ENCODE results near the gene RNF144A. TPM values are rescaled to one million over a fixed set of nuclear protein-coding genes. Genes with fewer than 3 reads are reported as not detected.

RNF144A gene
- total and polyA plus RNA-seq, 5 donors = 4.7 to 14.3 (median 10.3) TPM

DNA sequence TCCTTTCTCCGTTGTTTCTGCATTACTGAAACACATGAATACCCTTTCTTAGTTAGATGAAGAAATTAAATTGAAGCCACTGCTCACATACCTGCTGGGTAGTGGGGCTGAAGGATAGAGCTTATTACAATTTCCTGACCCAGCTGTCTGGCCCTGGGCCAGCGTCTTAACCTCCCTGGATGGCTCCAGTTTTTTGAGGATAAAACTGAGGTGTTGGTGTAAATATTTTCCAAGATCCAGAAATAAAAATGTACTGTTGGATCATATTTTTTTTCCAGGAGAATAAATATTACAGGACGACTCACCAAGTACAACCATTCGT, 3.5 kb downstream of the RNF144A start:
- DNase-seq = no peak
- WGBS = 68% methylated on average over 4 of the region's 4 CpGs
- peaks cover 8% of the 10 kb centered on the region for H3K4me1 ChIP-seq (ENCODE audit: control insufficient read depth, insufficient read depth, low read length)
- H3K4me3 ChIP-seq (ENCODE audit: low read length) = no peak overlapping the region
- intact Hi-C loops (cut with DNase I) = no loop called here
- no peaks in the 10 kb centered on the region for H3K9me3 ChIP-seq (ENCODE audit: control insufficient read depth, low read length)
- no peak for ATAC-seq
- no peak overlapping the region for H3K27ac ChIP-seq (ENCODE audit: low read length)
- no peaks in the 10 kb centered on the region for H3K27me3 ChIP-seq (ENCODE audit: control insufficient read depth, insufficient read depth)

DNA sequence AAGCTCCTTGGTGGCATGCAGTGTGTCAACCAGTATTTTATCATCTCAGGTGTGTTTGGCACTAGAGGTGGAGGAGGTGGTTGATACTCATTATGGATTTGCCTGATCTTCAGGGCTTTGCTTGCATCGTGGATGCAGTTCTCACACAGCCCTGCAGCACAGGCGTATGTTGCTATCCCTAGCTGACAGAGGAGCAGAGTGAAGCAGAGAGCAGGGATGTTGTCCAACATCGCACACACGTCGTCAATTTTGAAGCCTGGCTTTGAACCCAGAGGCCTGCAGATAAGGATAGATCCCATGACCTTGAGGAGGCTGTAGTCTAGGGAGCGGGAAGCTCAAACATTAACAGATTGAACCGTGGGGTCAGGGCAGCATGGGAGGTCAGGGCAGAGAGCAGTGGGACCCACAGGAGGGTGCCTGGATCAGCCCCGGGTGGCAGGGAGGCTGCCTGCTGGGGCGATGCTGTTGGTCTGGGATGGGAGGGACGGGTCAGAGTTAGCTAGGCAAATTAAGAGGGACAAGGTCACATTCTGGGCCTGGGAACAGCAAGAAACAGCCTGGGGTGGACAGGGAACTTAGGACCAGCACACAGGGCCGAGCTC, 4.2 kb downstream of the RNF144A start:
- H3K27me3 ChIP-seq (ENCODE audit: control insufficient read depth, insufficient read depth) = no peaks in the 10 kb centered on the region
- intact Hi-C loops (cut with DNase I) = no loop called here
- ATAC-seq = peak in 1 of 2 donors; percentile 12
- H3K9me3 ChIP-seq (ENCODE audit: control insufficient read depth, low read length) = no peaks in the 10 kb centered on the region
- no peak overlapping the region for H3K4me3 ChIP-seq (ENCODE audit: low read length)
- H3K27ac ChIP-seq (ENCODE audit: low read length) = no peak overlapping the region
- WGBS = 55% methylated on average over 11 of the region's 11 CpGs
- peaks cover 8% of the 10 kb centered on the region for H3K4me1 ChIP-seq (ENCODE audit: control insufficient read depth, insufficient read depth, low read length)
- no peak for DNase-seq

DNA sequence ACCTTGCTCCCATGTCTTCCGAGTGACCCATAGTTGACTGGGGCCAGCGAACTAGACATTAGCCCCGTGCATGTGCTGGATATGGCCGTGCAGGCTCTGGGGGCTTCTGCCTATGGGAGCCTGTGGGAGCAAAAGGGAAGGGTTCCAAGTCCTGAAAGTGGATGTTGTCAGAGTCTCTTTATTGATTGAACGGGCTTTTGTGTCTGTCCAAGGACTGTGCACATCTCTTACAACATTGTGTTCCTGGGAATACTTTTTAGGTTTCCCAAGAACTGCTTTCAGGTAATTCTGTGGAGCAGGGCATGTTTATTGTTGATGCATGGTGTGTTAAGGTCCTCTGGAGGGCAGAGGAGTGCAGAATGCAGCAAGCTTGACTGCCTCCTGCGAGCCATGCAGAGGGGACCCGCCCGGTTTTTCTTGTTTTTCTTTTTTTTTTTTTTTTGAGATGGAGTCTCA, 5.0 kb downstream of the RNF144A start:
- intact Hi-C loops (cut with DNase I) = no loop called here
- Histone ChIP-seq H3K27ac (ENCODE audit: low read length) (no peak overlapping the region), H3K4me3 (ENCODE audit: low read length) (no peak overlapping the region), H3K27me3 (ENCODE audit: control insufficient read depth, insufficient read depth) (no peaks in the 10 kb centered on the region), H3K4me1 (ENCODE audit: control insufficient read depth, insufficient read depth, low read length) (peaks cover 9% of the 10 kb centered on the region), H3K9me3 (ENCODE audit: control insufficient read depth, low read length) (no peaks in the 10 kb centered on the region)
- no peak for ATAC-seq
- no peak for DNase-seq
- WGBS = 81% methylated on average over 8 of the region's 8 CpGs

DNA sequence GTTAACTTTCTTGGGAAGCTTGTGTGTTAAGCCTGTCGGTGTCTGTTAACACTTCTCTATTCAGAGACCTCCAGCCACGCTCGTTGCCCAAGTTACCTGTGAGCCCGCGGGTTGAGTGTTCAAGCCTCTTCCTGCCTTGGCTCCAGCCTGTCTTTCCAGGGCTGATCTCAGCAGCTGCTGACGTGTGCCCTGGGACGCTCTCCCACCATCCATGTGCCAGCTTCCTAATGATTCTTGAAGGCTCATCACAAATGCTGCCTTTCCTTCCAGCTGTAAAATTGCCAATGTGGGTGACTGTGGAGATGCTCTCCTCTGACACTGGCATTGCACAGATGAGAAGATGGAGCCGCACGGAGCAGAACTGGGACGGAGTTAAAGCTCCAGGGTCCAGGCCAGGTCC, 6.1 kb downstream of the RNF144A start:
- ATAC-seq (peak; percentile 28 to 37), DNase-seq (no peak)
- Histone ChIP-seq H3K27ac (ENCODE audit: low read length) (no peak overlapping the region), H3K4me1 (ENCODE audit: control insufficient read depth, insufficient read depth, low read length) (peaks cover 13% of the 10 kb centered on the region), H3K9me3 (ENCODE audit: control insufficient read depth, low read length) (no peaks in the 10 kb centered on the region), H3K27me3 (ENCODE audit: control insufficient read depth, insufficient read depth) (no peaks in the 10 kb centered on the region), H3K4me3 (ENCODE audit: low read length) (no peak overlapping the region)
- WGBS = 67% methylated on average over 10 of the region's 10 CpGs
- intact Hi-C loops (cut with DNase I) = no loop called here

DNA sequence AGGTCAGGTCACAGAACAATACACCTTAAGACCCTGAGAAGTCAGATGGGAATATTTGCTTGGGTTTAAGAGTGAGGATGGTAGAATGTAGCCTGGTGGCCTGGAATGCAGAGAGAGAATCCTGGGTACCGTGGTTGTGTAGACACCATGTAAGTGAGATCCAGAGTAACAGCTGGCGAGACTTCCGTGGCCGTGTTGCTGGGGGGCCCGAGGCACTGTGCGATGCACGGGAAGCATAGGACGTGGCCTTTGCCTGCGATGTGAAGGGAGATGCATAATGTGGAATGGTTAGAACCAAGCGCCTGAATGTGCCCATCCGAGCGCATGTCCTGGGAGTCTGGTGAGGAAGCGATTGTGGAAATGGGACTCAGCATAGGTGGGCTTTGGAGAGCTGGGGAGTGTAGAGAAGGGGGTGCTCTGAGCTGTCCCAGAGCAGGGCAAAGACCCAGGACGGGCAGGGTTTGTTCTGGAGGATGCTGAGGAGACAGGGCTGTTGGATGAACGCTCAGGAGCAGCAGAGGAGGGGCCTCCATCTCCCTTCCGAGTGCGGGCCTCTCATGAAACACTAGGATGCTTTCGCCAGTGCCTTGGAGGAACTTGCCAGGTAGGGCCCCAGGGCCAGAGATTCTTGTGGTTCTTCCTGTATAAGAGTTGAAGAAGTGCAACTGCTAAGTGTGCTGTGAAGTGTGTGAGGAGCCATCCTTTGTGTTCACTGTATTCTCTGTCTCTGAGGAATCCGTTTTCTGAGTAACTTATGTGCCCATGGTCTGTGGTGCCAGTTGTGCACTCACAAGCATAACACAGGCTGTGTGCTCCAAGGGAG, 7.1 kb downstream of the RNF144A start:
- ATAC-seq = no peak
- no peak for DNase-seq
- 93% methylated on average over 19 of the region's 19 CpGs for WGBS
- intact Hi-C loops (cut with DNase I) = no loop called here
- no peak overlapping the region for H3K27ac ChIP-seq (ENCODE audit: low read length)
- H3K4me3 ChIP-seq (ENCODE audit: low read length) = no peak overlapping the region
- peaks cover 16% of the 10 kb centered on the region for H3K4me1 ChIP-seq (ENCODE audit: control insufficient read depth, insufficient read depth, low read length)
- no peaks in the 10 kb centered on the region for H3K9me3 ChIP-seq (ENCODE audit: control insufficient read depth, low read length)
- no peaks in the 10 kb centered on the region for H3K27me3 ChIP-seq (ENCODE audit: control insufficient read depth, insufficient read depth)

DNA sequence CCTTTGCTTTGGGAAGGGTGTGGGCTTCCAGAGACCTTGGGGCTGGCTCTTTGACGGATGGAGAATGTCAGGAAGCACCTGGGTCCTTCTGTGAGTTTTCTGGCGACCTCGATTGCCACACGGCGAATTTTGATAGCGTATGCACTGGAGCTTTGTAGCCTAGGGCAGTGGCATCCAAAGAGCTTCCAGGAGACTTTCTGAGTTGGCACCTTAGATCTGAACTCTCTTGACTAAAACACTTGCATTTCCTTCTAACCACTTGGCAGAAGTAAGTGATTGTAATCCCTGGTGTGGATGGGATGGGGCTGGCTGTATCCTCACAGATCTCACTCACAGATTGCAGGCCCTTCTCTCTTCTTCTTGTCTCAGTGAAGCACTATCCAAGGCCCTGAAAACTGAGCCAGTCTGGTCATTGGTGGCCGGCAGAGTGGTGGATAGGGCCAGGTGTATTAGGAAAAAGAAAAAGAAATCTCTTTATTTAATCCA, 7.8 kb downstream of the RNF144A start:
- peaks cover 16% of the 10 kb centered on the region for H3K4me1 ChIP-seq (ENCODE audit: control insufficient read depth, insufficient read depth, low read length)
- no peaks in the 10 kb centered on the region for H3K27me3 ChIP-seq (ENCODE audit: control insufficient read depth, insufficient read depth)
- ATAC-seq (no peak), DNase-seq (no peak)
- no peak overlapping the region for H3K27ac ChIP-seq (ENCODE audit: low read length)
- H3K4me3 ChIP-seq (ENCODE audit: low read length) = no peak overlapping the region
- WGBS = 63% methylated on average over 7 of the region's 7 CpGs
- H3K9me3 ChIP-seq (ENCODE audit: control insufficient read depth, low read length) = no peaks in the 10 kb centered on the region
- intact Hi-C loops (cut with DNase I) = no loop called here

DNA sequence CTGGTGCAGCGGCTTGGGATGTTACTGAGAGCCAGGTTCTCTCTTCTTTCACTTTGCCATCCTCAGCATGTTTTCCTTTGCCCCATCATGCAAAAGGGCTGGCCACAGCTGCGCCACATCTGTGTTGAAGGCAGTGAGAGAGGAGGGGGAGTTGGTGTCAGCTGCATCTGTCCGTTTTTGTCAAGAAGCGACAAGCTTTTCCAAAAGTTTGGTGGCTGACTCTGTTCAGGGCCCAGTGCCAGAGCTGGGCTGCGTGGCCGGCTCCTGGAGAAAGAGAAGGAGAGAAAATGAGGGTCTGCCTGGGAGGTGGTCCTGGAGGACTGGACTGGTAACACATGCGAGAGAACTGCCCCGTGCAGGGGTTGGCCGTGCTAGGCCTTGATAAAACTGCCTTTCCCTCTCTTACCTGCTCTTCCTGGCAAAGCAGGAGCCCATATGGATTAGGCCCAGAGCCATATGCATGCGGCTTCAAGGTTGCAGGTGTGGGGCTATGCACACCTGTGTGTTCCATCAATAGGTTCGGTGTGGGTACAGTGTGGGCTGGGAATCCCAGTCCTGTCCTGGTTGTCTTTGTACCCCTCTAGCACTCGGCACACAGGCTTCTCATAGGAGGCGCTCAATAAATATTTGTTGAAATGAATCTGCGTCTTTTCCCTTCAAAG, 9.0 kb downstream of the RNF144A start:
- H3K27me3 ChIP-seq (ENCODE audit: control insufficient read depth, insufficient read depth) = no peaks in the 10 kb centered on the region
- no peaks in the 10 kb centered on the region for H3K9me3 ChIP-seq (ENCODE audit: control insufficient read depth, low read length)
- 80% methylated on average over 14 of the region's 14 CpGs for WGBS
- no peak overlapping the region for H3K27ac ChIP-seq (ENCODE audit: low read length)
- ATAC-seq (no peak), DNase-seq (no peak)
- intact Hi-C loops (cut with DNase I) = no loop called here
- H3K4me1 ChIP-seq (ENCODE audit: control insufficient read depth, insufficient read depth, low read length) = peaks cover 16% of the 10 kb centered on the region
- no peak overlapping the region for H3K4me3 ChIP-seq (ENCODE audit: low read length)

DNA sequence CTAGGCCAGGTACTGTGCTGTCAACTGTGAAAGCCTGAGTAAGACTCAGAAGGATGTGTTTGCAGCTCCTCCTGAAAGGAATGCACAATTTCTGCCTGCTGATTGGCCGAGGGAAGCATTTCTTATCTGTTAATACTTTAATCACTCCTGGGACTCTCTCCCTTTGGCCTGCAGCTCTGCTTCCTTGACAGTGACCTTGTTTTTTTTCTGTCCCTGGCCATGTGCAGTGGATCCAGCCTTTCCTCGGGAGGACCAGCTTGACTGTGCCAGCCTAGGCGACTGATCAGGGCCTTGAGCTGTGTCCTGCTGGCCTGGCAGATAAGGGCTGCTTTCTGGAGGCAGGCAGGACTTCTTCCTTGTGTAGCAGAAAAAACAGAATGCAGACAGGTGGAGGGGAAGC, 10.0 kb downstream of the RNF144A start:
- intact Hi-C loops (cut with DNase I) = no loop called here
- no peak for DNase-seq

DNA sequence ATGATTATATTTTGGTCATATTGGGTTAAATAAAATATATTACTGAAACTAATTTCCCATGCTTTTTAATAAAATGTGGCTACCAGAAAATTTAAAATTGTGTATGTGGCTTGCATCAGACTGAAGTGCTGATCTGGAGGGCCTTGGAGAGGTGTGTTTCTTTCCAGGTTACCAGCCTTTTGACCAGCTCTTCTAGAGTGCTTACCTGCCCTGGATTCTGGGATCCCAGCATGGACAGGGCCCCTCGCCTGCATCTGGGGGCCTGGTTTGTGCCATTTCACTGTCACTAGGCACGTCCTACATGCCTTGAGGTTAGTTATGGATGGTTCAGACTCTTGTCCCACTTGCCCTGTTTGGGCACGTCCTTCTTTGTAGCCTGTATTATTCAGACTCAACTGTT, 10.5 kb downstream of the RNF144A start:
- no peak for DNase-seq
- H3K9me3 ChIP-seq (ENCODE audit: control insufficient read depth, low read length) = no peaks in the 10 kb centered on the region
- no peak for ATAC-seq
- H3K27ac ChIP-seq (ENCODE audit: low read length) = no peak overlapping the region
- H3K4me3 ChIP-seq (ENCODE audit: low read length) = no peak overlapping the region
- intact Hi-C loops (cut with DNase I) = no loop called here
- 97% methylated on average over 3 of the region's 3 CpGs for whole genome bisulfite sequencing
- H3K4me1 ChIP-seq (ENCODE audit: control insufficient read depth, insufficient read depth, low read length) = peaks cover 13% of the 10 kb centered on the region
- H3K27me3 ChIP-seq (ENCODE audit: control insufficient read depth, insufficient read depth) = no peaks in the 10 kb centered on the region

More for the DNA sequence above, 10.0 kb downstream of the RNF144A start:
- no peak overlapping the region for H3K4me3 ChIP-seq (ENCODE audit: low read length)
- H3K4me1 ChIP-seq (ENCODE audit: control insufficient read depth, insufficient read depth, low read length) = peaks cover 13% of the 10 kb centered on the region
- peak; percentile 59 to 73 for ATAC-seq
- H3K27me3 ChIP-seq (ENCODE audit: control insufficient read depth, insufficient read depth) = no peaks in the 10 kb centered on the region
- 24% methylated on average over 3 of the region's 3 CpGs for WGBS
- H3K9me3 ChIP-seq (ENCODE audit: control insufficient read depth, low read length) = no peaks in the 10 kb centered on the region
- H3K27ac ChIP-seq (ENCODE audit: low read length) = peak overlapping the region; percentile 51

DNA sequence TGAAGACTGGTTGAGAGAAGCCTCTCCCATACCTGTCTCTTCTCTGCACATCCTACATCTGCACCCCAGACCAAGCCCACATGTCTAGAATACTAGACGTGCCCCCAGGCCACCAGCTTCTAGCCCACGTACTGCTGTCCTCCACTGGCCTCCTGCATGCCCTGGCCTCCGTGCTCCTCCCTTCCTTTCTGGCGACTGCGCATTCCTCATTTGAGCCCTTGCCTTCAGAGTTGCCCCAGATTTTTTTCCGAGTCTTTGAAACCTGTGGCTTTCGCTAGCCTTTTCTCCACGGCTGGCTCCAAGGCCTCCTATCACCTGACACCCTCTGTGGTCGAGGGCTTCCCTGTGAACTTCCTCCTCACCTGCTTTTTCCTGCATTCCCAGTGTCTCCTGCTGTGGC, 11.2 kb downstream of the RNF144A start:
- no peak for ATAC-seq
- Histone ChIP-seq H3K4me1 (ENCODE audit: control insufficient read depth, insufficient read depth, low read length) (peaks cover 11% of the 10 kb centered on the region), H3K4me3 (ENCODE audit: low read length) (no peak overlapping the region), H3K9me3 (ENCODE audit: control insufficient read depth, low read length) (no peaks in the 10 kb centered on the region), H3K27ac (ENCODE audit: low read length) (no peak overlapping the region), H3K27me3 (ENCODE audit: control insufficient read depth, insufficient read depth) (no peaks in the 10 kb centered on the region)
- intact Hi-C loops (cut with DNase I) = no loop called here
- no peak for DNase-seq
- WGBS = 90% methylated on average over 9 of the region's 9 CpGs

DNA sequence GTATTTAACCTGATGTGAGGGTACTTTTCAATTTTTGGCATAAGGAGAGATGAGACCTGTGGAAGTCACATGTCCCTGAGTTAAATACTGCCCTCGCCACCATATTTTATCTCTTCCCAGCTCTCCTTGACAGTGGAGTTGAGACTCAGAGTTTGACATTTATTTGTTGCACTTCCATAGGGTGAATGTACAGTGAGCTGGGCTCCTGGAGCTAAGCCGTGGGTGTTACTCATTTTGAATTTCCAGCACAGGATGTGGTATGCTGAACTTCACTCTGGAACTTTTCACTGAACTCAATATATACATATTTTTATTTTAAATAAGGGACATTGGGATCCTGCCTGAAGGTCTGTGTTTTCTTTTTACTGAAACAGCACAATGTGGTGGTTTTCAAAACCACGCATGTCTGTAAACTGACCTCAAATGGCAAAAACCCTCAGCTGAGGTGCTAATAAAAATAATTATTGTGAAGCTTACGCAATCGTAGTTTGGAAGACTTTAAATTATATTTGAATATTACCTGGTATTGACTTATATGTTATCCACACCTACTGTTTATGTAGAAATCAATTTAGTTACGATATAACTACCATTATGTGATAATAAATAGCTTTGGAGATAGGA, 12.1 kb downstream of the RNF144A start:
- Histone ChIP-seq H3K27me3 (ENCODE audit: control insufficient read depth, insufficient read depth) (no peaks in the 10 kb centered on the region), H3K4me1 (ENCODE audit: control insufficient read depth, insufficient read depth, low read length) (peaks cover 11% of the 10 kb centered on the region), H3K27ac (ENCODE audit: low read length) (no peak overlapping the region), H3K4me3 (ENCODE audit: low read length) (no peak overlapping the region), H3K9me3 (ENCODE audit: control insufficient read depth, low read length) (no peaks in the 10 kb centered on the region)
- WGBS = 83% methylated on average over 6 of the region's 6 CpGs
- intact Hi-C loops (cut with DNase I) = no loop called here
- no peak for ATAC-seq
- DNase-seq = no peak
